Osteoblast (primary cell): ENCODE data around the gene CACNA2D3. TPM values are rescaled to one million over a fixed set of nuclear protein-coding genes. Genes with fewer than 3 reads are reported as not detected.

ENCODE experiments used
- DNase-seq: peaks from one replicate; pipeline ENCODE4 v3.0.0; 2011; ENCODE audit warnings: low spot score, mixed read lengths; ENCODE audit not compliant: insufficient read length; ENCODE audit errors: missing footprints
- H2AFZ ChIP-seq: 2 replicates; pipeline ENCODE4 v1.6.0; 2011; ENCODE audit warnings: mild to moderate bottlenecking, low read length
- H3K27ac ChIP-seq: 2 replicates; pipeline ENCODE4 v1.5.1; 2011; ENCODE audit warnings: mild to moderate bottlenecking, low read depth, low read length, moderate library complexity
- H3K27me3 ChIP-seq: 2 replicates; pipeline ENCODE4 v1.6.0; 2012; ENCODE audit warnings: mild to moderate bottlenecking, control low read depth, inconsistent platforms, low read length, moderate library complexity; ENCODE audit not compliant: insufficient read depth
- H3K36me3 ChIP-seq: 2 replicates; pipeline ENCODE4 v1.5.1; 2011; ENCODE audit warnings: mild to moderate bottlenecking, low read length, control low read depth, moderate library complexity; ENCODE audit not compliant: insufficient read depth
- H3K4me1 ChIP-seq: 2 replicates; pipeline ENCODE4 v1.5.1; 2011; ENCODE audit warnings: mild to moderate bottlenecking, low read length, control low read depth, moderate library complexity; ENCODE audit not compliant: insufficient read depth
- H3K4me2 ChIP-seq: 2 replicates; pipeline ENCODE4 v1.6.0; 2011; ENCODE audit warnings: mild to moderate bottlenecking, low read length; ENCODE audit not compliant: insufficient read depth
- H3K4me3 ChIP-seq: fragments of 200-600 bp; sonication (generic); 3 replicates; pipeline ENCODE4 v1.5.1; 2012; ENCODE audit warnings: mild to moderate bottlenecking, low read length, inconsistent platforms; ENCODE audit not compliant: insufficient read depth
- H3K79me2 ChIP-seq: 2 replicates; pipeline ENCODE4 v1.6.0; 2012; ENCODE audit warnings: mild to moderate bottlenecking, low read length, control low read depth, inconsistent platforms; ENCODE audit not compliant: insufficient read depth
- H3K9me3 ChIP-seq: 2 replicates; pipeline ENCODE4 v1.5.1; 2011; ENCODE audit warnings: low read depth, low read length, control low read depth
- H4K20me1 ChIP-seq: 2 replicates; pipeline ENCODE4 v1.6.0; 2012; ENCODE audit warnings: mild to moderate bottlenecking, low read length, control low read depth; ENCODE audit not compliant: insufficient read depth
- total RNA-seq: library from RNA; depleted of rRNA; stranded (reverse); fragments of >200 nt; gene quantifications from 2 replicates; pipeline ENCODE4 v1.2.3, GENCODE V29; 2012
- TF ChIP-seq, protein P1 (sequence below): IDR thresholded peaks from 2 replicates; pipeline ENCODE4 v1.5.1; 2011; ENCODE audit warnings: mild to moderate bottlenecking, low read depth, low read length, moderate library complexity; ENCODE audit errors: extremely low read depth

The CACNA2D3 gene
- total RNA-seq, 1 donor, result 0.36 TPM

DNA sequence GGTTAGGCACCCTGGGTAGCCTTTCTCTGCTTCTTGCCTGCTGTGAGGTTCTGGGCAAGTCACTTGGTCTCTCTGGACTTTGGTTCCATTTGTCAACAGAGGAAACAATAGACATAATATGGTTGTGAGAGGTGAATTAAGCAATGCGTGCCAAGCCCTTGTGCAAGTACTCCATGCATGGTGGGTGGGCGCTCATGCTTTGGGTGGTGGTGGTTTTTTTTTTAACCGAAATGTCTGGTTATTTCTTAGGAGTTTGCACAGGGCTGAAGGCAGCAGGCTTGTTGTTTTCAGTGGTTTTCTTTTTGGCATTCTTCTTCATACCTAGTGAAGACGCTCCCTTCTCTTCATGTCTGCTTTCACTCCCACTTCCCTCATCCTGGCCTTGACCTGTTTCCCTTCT, 889.7 kb downstream of the CACNA2D3 start:
- Histone ChIP-seq H4K20me1 (no peaks in the 10 kb centered on the region), H3K27ac (no peak overlapping the region), H3K27me3 (no peaks in the 10 kb centered on the region), H2AFZ (no peak overlapping the region), H3K4me1 (no peaks in the 10 kb centered on the region), H3K4me2 (no peak overlapping the region), H3K4me3 (no peak overlapping the region), H3K79me2 (no peaks in the 10 kb centered on the region), H3K36me3 (no peaks in the 10 kb centered on the region), H3K9me3 (no peaks in the 10 kb centered on the region)
- DNase-seq, result no peak
- TF ChIP-seq, protein P1, sequence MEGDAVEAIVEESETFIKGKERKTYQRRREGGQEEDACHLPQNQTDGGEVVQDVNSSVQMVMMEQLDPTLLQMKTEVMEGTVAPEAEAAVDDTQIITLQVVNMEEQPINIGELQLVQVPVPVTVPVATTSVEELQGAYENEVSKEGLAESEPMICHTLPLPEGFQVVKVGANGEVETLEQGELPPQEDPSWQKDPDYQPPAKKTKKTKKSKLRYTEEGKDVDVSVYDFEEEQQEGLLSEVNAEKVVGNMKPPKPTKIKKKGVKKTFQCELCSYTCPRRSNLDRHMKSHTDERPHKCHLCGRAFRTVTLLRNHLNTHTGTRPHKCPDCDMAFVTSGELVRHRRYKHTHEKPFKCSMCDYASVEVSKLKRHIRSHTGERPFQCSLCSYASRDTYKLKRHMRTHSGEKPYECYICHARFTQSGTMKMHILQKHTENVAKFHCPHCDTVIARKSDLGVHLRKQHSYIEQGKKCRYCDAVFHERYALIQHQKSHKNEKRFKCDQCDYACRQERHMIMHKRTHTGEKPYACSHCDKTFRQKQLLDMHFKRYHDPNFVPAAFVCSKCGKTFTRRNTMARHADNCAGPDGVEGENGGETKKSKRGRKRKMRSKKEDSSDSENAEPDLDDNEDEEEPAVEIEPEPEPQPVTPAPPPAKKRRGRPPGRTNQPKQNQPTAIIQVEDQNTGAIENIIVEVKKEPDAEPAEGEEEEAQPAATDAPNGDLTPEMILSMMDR, result no peak

DNA sequence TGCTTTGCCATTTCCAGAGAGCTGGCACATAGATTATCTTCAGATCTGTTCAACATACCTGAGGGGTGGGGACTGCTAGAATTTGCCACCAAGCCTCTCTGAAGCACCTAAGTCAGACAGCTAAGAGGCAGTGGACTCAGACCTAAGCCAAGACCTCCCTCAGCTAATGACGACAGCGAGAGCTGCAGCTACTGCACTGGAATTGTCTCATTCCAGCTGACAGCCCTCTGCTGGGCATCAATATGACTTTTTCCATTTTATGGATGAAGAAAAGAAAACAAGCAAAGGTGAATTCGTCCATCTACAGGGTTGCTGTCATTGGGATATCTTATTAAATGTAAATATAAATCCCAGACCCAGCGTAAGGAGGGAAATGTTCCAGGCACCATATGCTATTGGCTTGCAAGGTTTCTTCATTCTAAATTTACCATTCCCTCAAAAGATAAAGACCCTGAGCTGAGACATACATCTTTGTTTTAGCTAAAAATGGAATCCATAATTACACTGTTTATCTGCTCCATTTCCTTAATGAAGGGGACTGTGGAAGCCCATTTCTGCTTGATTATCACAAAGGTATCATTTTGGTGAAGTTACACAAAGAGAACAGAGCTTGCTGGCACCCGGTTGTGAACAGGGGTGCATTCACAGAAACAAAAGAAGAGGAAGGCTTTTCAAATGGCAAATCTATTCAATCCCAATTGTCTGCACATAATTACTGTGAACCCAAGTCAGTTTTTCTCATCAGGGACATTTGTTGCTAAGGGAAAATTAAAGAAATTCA, 891.0 kb downstream of the CACNA2D3 start:
- Histone ChIP-seq H2AFZ (no peak overlapping the region), H3K79me2 (no peaks in the 10 kb centered on the region), H3K27me3 (no peaks in the 10 kb centered on the region), H3K4me3 (no peak overlapping the region), H3K4me1 (no peaks in the 10 kb centered on the region), H3K4me2 (no peak overlapping the region), H3K27ac (no peak overlapping the region), H3K9me3 (no peaks in the 10 kb centered on the region), H3K36me3 (no peaks in the 10 kb centered on the region), H4K20me1 (no peaks in the 10 kb centered on the region)
- DNase-seq, result peak; percentile 67
- TF ChIP-seq, protein P1, result peak; percentile 46

- H3K27me3 ChIP-seq, result no peaks in the 10 kb centered on the region
- TF ChIP-seq, protein P1, result no peak
- no peak overlapping the region for H3K4me2 ChIP-seq
- H4K20me1 ChIP-seq, result no peaks in the 10 kb centered on the region
- H3K27ac ChIP-seq, result no peak overlapping the region
- no peaks in the 10 kb centered on the region for H3K9me3 ChIP-seq
- no peak overlapping the region for H2AFZ ChIP-seq
- no peak overlapping the region for H3K4me3 ChIP-seq
- H3K36me3 ChIP-seq, result no peaks in the 10 kb centered on the region
- no peaks in the 10 kb centered on the region for H3K4me1 ChIP-seq
- H3K79me2 ChIP-seq, result no peaks in the 10 kb centered on the region
- DNase-seq, result no peak
These were observed 891.7 kb downstream of the CACNA2D3 start for GRCh38 chr3:55014081-55014480.

DNA sequence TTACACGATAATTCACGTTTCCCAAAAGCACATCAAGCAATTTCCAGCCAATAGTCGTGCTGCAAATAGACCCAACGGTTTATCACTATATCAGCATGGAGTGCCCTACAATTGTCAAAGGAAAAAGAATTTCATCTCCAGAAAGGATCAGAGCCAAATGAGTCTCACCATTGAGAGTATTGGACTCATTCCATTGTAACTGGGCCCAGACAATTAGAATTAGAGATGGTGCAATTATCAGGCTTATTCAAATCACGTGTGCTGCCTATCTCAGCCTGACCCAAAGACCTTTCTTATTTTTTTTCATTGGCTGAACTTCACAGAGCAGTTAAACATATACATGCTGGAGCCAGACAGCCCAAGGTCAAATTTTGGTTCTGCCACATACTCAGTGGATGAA, 892.6 kb downstream of the CACNA2D3 start:
- Histone ChIP-seq H3K27me3 (no peaks in the 10 kb centered on the region), H3K4me2 (no peak overlapping the region), H3K4me3 (no peak overlapping the region), H3K79me2 (no peaks in the 10 kb centered on the region), H3K4me1 (no peaks in the 10 kb centered on the region), H3K27ac (no peak overlapping the region), H3K9me3 (no peaks in the 10 kb centered on the region), H2AFZ (no peak overlapping the region), H3K36me3 (no peaks in the 10 kb centered on the region), H4K20me1 (no peaks in the 10 kb centered on the region)
- TF ChIP-seq, protein P1, result no peak
- no peak for DNase-seq
